ENCODE data around the gene PAPPA2.

GRCh38 chr1:176568185-176568584, 105.2 kb downstream of the PAPPA2 start:
- TF ChIP-seq POLR2A (IDR thresholded peaks at IDR 0.05), result no peak
- TF ChIP-seq CTCF (IDR thresholded peaks at IDR 0.05), result no peak
